Eye (tissue), 1 donor: ENCODE measurements around the gene ZNF318.
"Not testable (repeated sequence)": the region's sequence is repeated elsewhere in the genome, so short reads cannot be mapped to it uniquely, and the experiment has no call there.

Experiments
- DNase-seq: peaks from one replicate; pipeline ENCODE4 v3.0.0-alpha.2; 2015

ZNF318 gene, protein sequence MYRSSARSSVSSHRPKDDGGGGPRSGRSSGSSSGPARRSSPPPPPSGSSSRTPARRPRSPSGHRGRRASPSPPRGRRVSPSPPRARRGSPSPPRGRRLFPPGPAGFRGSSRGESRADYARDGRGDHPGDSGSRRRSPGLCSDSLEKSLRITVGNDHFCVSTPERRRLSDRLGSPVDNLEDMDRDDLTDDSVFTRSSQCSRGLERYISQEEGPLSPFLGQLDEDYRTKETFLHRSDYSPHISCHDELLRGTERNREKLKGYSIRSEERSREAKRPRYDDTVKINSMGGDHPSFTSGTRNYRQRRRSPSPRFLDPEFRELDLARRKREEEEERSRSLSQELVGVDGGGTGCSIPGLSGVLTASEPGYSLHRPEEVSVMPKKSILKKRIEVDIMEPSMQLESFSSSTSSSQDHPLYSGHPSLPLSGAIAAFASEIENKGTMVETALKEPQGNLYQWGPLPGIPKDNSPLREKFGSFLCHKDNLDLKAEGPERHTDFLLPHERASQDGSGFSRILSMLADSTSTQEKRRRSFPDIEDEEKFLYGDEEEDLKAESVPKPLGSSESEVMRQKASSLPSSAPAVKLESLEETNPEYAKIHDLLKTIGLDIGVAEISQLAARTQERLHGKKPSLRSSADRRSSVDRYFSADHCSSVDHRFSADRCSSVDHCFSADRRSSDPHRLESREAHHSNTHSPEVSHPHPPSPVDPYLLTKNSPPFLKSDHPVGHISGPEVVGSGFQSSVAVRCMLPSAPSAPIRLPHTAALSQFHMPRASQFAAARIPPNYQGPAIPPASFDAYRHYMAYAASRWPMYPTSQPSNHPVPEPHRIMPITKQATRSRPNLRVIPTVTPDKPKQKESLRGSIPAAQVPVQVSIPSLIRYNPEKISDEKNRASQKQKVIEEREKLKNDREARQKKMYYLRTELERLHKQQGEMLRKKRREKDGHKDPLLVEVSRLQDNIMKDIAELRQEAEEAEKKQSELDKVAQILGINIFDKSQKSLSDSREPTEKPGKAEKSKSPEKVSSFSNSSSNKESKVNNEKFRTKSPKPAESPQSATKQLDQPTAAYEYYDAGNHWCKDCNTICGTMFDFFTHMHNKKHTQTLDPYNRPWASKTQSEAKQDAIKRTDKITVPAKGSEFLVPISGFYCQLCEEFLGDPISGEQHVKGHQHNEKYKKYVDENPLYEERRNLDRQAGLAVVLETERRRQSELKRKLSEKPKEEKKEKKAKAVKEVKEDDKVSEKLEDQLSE (N-terminal part only)

DNA sequence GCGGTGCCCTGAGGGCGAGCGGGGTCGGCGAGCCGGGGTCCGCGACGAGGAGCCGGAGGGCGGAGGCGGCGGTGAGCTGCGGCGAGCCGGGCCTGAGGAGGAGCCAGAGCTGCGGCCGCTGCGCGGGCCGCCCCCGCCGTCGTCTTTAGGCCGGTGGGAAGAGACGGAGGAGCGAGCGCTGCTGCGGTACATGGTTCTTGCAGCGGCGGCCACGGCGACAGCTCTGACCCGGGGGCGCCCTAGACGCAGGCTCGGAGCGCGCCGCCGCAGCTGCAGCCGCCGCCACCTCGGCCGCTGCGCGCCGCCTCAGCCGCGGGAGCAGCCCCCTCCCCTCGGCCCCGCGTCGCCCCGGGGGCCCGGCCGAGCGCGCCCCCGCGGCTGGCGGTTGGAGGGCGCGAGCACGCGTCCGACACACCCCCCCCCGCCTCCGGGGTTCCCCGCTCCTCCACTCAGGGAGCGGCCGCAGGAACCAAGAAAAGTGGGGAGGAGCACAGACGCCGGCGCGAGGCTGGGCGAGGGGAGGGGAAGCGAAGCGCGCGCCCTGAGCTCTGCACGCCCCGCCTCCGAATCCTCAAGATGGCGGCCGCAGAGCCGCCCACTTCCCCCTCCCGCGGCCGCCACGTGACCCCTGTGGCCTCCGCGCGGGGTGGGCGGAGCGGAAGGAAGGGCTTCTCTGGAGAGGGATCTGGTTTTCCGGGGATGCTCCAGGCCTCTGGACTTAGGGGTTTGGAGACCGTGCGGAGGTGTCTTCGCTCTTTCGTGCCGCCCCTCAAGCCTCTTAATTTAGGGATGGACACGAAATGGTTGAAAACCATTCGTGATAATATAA is at the start of gene ZNF318:
Gene ZNF318, minus strand, starts transcription at position 474 of the 829 bp plus-strand sequence. Its CDS starts 282 bp downstream, at position 192.
- peak; percentile 99 for DNase-seq

DNA sequence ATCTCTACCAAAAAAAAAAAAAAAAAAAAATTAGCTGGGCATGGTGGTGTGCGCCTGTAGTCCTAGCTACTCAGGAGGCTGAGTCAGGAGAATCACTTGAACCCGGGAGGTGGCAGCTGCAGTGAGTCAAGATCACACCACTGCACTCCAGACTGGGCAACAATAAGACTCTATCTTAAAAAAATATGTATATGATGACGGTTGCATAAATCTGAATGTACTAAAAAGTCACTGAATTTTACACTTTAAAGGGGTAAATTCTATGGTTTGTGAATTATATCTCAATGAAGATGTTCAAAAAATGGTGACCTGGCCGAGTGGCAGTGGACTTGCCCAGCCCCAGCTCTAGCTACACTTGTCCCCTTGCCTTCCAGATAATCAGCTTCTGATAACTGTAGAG is 47.5 kb upstream of the ZNF318 start:
- DNase-seq: no peak

DNA sequence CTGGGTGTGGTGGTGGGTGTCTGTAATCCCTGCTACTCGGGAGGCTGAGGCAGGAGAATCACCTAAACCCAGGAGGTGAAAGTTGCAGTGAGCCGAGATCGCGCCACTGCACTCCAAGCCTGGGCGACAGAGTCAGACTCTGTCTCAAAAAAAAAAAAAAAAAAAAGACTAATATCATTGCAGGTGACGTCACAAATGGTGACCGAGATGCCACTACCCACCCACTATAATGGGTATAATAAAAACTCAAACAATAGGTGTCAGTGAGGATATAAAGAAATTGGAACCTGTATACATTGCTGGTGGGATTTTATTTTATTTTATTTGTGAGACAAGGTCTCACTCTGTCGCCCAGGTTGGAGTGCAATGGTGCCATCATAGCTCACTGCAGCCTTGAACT is 45.8 kb upstream of the ZNF318 start:
- not testable (repeated sequence) for DNase-seq

DNA sequence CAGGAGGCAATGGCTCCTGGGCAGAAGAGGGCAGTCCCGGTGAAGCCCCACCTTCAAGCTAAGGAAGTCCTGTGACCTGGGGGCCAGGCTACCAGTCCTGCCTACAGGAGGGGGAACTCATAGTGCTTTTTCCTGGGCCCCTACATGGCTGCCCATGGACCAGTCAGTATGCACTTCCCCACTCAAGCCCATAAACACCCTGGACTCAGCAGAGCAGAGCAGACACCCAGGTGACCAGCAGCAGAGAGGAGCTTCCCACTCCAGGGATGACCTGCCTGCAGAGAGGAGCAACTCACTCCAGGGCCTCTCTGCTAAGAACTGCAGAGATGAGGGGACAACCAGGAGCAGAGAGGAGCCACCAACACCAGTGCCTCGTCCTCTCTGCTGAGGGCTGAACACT is 43.6 kb upstream of the ZNF318 start:
- no peak for DNase-seq

DNA sequence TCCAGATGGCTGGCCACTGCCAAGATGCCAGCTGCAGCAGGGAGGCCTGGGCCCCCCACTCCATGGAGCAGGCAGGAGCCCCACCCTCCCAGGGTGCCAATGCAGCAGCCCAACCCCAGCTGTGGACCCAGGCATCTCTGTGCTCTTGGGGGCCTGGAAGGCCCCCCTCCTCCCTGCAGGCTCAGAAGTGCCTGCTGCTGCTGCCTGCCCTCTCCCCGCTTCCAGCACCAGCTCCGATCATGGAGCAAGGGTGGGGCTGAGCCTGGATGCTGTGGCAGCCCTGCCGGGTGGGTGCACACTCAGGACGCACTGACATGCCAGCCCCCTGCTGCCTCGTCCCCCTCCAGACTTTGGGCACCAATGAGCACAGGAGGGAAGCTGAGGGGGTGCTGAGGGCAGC is 43.1 kb upstream of the ZNF318 start:
- DNase-seq: no peak

DNA sequence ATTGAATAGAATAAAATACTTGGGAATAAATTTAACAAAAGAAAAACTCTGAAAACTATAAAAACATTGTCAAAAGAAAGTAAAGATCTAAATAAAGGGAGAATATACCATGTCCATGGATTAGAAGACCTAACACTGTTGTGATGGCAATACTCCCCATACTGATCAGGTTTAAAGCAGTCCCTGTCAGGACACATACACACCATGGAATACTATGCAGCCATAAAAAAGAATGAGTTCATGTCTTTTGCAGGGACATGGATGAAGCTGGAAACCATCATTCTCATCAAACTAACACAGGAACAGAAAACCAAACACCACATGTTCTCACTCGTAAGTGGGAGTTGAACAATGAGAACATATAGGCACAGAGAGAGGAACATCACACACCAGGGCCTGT is 41.3 kb upstream of the ZNF318 start:
- DNase-seq: not testable (repeated sequence)

DNA sequence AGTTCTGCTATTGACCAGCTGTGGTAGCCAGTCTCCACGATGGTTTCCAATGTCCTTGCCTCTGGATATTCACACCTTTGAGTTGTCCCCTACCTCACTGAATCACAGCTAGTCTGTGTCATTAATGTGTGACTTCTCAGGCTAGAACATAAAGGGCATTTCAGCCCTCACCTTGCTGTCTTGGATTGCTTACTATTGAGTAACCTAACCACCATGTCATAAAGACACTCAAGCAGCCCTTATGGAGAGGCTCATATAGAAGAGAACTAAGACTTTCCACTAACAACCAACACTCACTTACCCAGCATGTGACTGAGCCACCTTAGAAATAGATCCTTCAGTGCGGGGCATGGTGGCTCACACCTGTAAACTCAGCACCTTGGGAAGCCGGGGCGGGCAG is 38.8 kb upstream of the ZNF318 start:
- DNase-seq: no peak

DNA sequence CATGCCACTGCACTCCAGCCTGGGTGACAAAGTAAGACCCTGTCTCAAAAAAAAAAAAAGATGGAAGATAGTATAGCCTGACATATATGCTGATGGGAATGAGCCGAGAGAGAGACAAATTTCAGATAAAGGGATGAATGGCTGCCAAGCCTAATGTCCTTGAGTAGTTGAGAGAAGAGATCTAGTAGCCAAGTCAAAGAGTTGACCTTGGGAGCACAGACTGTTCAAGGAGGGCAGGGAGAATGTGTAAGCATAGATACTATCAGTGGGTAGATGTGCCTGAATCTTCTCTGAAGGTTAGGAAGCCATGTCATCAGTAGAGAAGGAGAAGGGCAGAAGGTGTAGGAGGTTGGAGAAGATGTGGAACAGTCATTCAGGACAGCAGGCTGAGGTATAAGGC is 37.8 kb upstream of the ZNF318 start:
- DNase-seq: no peak

DNA sequence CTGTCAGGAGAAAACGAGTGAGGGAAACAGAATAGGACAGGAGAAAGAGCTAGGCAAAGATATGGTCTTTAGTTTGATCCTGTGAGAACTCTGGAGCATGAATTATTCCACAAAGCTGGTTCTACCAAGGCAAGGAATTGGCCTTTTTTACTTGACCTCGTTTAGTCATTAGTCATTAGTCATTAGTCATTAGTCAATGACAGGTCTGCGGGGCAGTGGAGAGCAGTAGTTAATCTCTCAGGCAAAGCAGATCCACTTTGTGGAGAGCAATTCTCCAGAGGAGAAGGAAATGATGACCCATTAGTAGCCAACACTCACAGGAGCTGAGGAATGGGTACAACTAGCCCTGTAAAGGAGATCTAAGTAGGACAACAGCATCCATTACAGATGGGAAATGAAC is 35.9 kb upstream of the ZNF318 start:
- no peak for DNase-seq

DNA sequence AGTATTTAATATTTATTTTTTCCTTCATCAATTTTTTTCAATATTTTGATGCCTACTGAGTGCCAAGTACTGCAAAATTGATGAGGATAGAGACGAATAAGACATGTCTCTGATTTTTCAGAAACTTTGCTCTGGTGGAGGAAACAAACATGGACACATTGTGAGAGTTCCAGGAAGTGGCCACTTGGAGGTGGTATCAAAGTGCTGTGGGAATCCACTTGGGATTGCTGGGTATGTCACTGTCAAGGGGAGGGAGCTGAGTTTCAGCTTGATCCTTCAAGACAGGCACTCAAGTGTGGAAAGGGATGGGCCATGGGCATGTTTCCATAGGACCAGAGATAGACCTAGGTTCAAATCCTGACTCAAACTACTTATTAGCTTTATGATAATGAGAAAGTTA is 33.4 kb upstream of the ZNF318 start:
- no peak for DNase-seq

DNA sequence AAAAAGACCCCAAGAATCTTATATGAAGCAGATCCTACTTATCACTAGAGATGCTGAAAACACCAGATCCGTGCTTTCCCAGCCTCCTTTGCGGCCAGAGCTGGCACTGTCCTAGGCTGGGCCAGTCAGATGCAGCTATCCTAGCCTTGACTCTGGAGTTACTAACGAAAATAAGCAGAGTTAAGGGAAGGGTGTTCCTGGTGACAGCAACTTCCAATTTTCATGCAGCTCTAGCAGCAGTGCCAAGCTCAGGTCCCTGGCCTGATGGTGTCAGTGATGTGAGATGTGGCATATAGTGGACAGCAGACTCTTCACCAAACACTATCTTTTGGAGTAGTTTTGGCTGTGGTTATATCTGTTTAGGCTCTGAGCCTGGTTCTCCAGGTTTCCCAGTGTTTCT is 32.3 kb upstream of the ZNF318 start:
- DNase-seq: no peak

DNA sequence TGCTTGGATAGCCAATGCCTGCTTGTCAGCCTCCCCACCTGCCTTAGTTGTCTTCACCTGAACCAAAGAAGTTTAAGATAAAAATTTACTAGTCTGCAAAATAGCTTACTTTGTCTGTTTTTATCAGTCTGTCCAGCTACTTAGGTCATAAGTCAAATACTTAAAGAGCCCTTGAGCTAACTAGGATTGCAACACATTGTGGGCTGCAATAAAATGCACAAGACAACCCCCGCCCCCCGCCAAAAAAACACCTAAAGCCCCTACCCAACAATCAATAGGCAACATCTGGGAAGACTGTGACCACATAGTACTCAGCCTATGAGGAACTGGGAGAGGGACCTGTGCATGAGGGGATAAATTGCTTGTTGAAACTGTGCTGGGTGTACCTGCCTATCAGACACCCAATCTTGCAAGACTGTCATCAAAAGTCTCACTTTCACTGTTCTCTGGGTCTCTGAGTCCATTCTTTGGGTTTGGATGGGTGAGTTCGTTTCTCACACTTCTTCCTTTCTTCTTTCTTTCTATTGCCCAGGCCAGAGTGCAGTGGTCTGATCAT is 30.6 kb upstream of the ZNF318 start:
- DNase-seq: no peak

DNA sequence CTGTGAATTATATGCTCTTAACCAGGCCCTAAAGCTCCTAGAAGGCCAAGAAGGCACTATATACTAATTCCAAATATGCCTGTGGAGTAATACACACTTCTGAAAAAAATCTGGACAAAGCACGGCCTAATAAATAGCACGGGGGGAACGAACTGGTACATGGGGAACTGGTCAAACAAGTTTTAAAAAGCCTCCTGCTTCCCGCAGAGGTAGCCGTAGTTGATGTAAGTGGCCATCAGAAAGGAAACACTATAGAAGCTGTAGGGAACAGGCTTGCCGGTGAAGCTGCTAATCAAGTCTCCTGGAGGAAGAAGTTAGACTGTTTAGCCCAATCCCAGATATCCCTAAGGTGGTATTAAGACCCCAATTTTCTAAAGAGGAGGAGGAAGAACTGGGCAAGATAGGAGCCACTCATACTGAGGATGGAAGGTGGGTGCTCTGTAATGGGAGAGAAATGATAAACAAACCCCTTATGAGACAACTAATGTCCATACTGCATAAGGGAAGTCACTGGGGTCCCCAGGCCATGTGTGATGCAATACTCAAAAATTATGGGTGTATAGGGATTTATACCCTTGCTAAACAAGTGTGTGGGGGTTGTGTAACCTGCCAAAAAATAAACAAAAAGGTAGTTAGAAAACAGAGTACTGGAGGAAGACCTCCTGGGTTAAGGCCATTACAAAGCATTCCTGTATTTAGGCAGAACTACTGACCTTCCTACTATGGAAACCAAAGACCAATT is 27.1 kb upstream of the ZNF318 start:
- DNase-seq: no peak

DNA sequence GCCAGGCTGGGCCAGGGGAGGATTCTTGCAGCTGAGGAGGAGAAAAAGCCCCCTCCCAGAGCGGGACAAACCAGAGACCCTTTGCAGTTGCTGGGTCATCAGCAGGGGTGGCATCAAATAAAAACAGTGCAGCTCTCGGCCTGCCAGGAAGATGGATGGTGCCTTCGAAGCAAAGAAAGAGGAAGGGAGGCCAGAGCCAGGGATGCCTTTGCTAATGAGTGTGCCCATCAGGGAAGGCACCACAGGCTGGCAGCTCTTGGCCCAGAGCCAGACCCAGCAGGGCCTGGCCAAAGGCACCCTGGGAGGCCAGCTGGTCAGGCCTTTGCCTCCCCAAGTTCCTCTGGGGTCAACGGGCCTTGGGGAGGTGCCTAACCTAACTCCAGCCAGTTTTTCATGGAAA is 26.3 kb upstream of the ZNF318 start:
- no peak for DNase-seq

DNA sequence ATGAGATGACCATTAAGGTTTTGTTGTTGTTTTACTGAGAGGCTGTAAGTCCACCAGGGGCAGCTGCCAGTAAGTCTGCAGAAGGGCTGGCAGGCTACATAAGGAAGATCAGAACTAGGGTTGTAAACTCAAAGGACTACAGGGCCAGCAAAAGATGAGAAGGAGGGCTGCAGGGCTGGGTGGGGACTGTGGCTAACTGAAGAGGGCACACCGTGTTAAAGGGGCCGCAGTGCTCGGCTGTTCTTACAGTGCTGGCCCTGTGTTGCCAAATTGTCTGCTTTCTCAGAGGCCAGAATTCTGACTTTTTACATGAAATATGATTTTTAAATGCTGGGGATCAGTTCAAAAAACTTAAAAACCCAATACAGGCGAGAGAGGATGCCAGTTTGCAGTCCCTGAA is 25.5 kb upstream of the ZNF318 start:
- DNase-seq: no peak

DNA sequence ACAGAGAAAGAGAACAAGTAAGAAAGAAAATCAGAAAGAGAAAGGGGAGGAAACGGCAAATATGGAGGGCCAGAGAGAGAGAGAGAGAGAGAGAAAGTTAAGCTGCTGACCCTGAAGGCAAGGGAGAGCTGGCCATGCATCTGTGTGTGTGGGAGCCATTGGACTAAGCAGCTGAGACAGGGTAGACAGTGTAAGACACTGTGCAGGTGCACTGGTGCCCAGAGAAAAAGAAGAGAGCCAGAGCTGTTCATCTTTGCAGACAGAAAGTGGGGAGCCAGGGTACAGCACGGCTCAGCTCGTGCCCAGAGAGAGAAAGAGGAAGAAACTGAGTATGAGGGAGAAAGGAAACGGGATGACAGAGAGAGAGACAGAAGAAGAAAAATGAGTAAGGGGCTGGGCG is 24.2 kb upstream of the ZNF318 start:
- no peak for DNase-seq

DNA sequence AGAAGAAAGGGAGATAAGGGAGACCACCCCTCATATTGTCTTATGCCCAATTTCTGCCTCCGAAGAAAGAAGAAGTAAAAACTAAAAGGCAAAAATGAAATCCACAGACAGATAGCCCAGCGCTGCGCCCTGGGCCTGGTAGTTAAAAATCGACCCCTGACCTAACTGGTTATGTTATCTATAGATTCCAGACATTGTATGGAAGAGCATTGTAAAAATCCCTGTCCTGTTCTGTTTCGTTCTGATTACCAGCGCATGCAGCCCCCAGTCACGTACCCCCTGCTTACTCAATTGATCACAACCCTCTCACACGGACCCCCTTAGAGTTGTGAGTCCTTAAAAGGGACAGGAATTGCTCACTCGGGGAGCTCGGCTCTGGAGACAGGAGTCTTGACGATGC is 23.7 kb upstream of the ZNF318 start:
- not testable (repeated sequence) for DNase-seq

DNA sequence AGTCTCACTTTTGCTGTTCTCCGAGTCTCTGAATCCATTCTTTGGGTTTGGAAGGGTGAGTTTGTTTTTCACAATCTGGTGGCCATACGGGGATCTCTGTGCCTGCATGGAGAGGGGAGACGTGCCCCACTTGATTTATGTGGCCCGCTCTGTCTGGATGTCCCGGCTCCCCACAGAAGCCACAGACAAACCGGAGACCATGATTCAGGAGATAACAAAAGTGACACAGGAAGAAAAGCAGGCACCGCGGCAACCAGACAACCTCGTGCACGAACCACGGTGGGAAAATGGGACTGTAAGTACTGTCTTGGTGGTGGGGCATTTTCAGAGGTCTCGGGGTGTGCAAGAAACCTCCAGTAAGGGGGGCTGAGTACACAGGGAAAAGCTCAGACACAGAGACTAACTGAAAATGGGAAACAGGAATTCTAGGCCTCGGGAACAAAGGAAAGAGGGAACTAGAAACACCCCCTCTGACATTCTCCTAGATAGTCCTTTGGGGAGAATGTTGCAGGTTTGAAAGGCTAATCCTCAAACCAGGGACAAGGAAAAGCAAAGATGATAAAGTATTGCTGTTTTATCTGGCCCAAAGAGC is 22.1 kb upstream of the ZNF318 start:
- no peak for DNase-seq

DNA sequence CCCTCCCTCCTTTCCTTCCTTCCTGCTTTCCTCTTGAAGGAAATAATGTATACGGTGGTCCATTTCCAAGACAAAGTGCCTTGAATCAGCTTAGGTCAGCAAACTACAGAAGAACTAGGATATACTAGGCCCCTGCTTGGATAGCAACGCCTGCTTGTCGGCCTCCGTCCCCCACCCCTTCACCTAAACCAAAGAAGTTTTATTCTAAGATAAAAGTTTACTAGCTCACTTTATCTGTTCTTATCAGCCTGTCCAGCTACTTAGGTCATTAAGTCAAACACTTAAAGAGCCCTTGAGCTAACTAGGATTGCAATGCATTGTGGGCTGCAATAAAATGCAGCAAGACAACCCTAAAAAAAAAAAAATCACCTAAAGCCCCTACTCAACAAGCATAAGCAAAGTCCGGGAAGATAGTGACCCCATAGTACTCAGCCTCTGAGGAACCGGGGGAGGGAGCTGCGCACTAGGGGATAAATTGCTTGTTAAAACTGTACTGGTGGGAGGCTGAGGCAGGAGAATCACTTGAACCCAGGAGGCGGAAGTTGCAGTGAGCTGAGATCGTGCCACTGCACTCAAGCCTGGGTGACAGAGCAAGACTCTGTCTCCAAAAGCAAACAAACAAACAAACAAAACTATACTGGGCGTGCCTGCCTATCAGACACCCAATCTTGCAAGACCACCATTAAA is 21.4 kb upstream of the ZNF318 start:
- DNase-seq: not testable (repeated sequence)

DNA sequence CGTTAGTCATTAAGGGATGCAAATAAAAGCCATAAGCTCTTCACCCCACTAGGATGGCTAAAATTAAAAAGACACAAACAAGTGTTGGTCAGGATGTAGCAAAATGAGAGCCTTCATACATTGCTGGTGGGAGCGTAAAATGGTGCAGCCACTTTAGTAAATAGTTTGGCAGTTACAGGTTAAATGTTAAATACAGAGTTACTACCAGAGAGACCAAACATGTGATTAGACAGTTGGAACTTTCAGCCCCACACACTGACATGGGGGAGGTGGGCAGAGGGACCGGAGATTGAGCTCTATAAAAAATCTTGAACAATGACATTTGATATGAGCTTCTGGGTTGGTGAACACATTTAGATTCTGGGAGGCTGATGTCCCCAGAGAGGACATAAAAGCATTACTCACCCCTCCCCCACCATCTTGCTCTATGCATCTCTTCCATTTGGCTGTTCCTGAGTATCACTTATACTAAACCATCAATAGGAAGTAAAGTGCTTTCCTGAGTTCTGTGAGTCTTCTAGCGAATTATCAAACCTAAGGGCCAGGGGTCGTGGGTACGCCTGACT is 20.4 kb upstream of the ZNF318 start:
- DNase-seq: peak; percentile 73
